SKM-1 (cell line): ENCODE data around the gene SNX32.

Experiments
- DNase-seq: peaks from one replicate; lab custom pipeline; 2025; ENCODE audit not compliant: unreplicated experiment; lab: John Stamatoyannopoulos, UW

Gene SNX32

GRCh38 chr11:65897020-65897471 is 63.3 kb downstream of the SNX32 start:
- DNase-seq, result no peak

DNA sequence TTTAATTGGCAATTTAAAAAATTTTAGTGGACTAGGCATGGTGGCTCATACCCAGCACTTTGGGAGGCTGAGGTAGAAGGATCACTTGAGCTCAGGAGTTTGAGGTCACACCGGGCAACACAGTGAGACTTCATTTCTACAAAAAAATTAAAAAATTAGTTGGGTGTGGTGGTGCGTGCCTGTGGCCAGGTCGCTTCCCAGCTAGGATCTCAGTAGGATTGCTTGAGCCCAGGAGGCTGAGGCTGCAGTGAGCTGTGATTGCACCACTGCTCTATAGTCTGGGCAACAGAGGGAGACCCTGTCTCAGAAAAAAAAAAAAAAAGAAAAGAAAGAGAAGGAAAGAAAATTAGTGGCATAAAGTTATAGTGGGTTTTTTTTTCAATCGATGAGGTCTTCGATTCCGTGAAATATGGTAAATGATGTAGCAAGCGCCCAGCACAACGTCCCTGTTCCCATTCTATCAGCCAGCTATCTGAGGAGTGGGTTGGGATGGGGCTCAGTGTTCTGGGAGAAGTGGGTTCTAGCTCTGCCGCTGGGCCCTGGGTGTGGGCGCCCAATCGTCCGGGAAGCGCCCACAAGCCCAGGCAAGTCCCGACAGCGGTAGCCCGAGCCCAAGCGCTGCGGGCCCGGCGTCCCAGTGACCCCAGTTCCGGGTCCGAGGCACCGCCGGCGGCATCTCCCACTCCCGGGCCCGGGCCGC is 65.0 kb downstream of the SNX32 start:
- DNase-seq, result no peak

GRCh38 chr11:65899356-65900124 is 65.8 kb downstream of the SNX32 start:
- no peak for DNase-seq

- DNase-seq, result peak; percentile 58
Observed at GRCh38 chr11:65900125-65900898, 66.5 kb downstream of the SNX32 start, which contains the start of gene FOSL1. Gene FOSL1, minus strand, starts transcription at chr11:65900388. Its CDS starts 49 bp downstream, at chr11:65900339.

GRCh38 chr11:65900899-65901180 is 67.1 kb downstream of the SNX32 start:
- DNase-seq, result no peak

DNA sequence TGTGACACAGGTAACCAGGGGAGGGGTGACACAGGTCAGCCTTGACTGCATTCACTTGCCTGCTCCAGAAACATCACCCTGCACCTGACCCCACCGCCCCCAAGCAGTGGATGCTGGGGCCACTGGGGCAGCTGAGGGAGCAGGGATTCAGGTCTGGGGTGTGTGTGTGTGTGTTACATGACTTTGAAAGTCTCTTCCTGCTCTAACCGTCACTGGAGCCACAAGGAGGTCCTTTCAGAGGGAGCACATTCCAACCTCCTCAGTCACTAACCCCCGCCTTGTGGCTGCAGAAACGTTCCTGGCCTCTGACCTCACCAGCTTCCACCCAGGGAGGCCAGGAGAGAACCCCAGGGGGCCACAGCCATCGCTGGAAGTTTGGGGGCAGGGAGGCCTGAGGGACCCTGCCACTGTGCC is 69.3 kb downstream of the SNX32 start:
- DNase-seq, result no peak
